HepG2 (cell line): ENCODE measurements around the gene ATF7IP. TPM values are rescaled to one million over a fixed set of nuclear protein-coding genes. Genes with fewer than 3 reads are reported as not detected.
"Not testable (repeated sequence)": the region's sequence is repeated elsewhere in the genome, so short reads cannot be mapped to it uniquely, and the experiment has no call there.

Source experiments
- ATAC-seq: fragments of 200-7000 bp; cut with Tn5 transposase; 3 replicates; pipeline ENCODE4 v1.9.1; 2020; ENCODE audit warnings: mild to moderate bottlenecking, moderate library complexity
- BruUV-seq: library from RNA; stranded (reverse); fragments of 400-500 nt; replicated peaks from 2 replicates; lab custom pipeline; 2021; lab: Mats Ljungman, UMichigan
- CTCF ChIA-PET: fragments of 300-600 bp; formaldehyde crosslinking; extraction: SDS; loops from one replicate; lab custom pipeline; 2021; ENCODE audit warnings: low total read pairs, inconsistent platforms, low intra/inter-chr PET ratio; lab: Yijun Ruan, JAX
- POLR2A ChIA-PET: fragments of 350-600 bp; sonication (Branson Sonifier 250); formaldehyde crosslinking; loops from one replicate; lab custom pipeline; 2020; ENCODE audit warnings: antibody characterized with exemption, inconsistent platforms; lab: Yijun Ruan, JAX
- DNase-seq: peaks from one replicate; pipeline ENCODE4 v3.0.0-alpha.2; 2015; ENCODE audit warnings: low spot score
- FAIRE-seq: peaks from 3 replicates; lab custom pipeline; 2011; peaks lifted over from hg19 to GRCh38; lab: Jason Lieb, UNC
- H2AFZ ChIP-seq: one replicate; pipeline ENCODE4 v1.6.1; 2011; ENCODE audit warnings: low read length, inconsistent platforms
- H3K27ac ChIP-seq: fragments of 300-600 bp; 3 replicates; pipeline ENCODE4 v1.8.0; 2011; ENCODE audit warnings: mixed run types, mild to moderate bottlenecking, mixed read lengths, low read length, inconsistent platforms; ENCODE audit not compliant: insufficient read depth; ENCODE audit errors: extremely low read length
- H3K27me3 ChIP-seq, 2 experiments: fragments of 200-600 bp in 1 of 2; 2 replicates in 1 of 2; 3 replicates in 1 of 2; pipeline versions ENCODE4 v1.6.0 to v1.8.0; 2011; ENCODE audit warnings: low read length in 2 of 2, mild to moderate bottlenecking in 2 of 2, moderate library complexity in 2 of 2, inconsistent platforms in 1 of 2; ENCODE audit not compliant: insufficient read depth in 2 of 2, control insufficient read depth in 1 of 2
- H3K36me3 ChIP-seq, 2 experiments: fragments of 200-600 bp in 1 of 2; replicated peaks in 1 of 2; 2 replicates in 1 of 2; 3 replicates in 1 of 2; pipeline versions ENCODE4 v1.5.1 to v1.8.0; 2011; ENCODE audit warnings: low read length in 2 of 2, inconsistent platforms in 1 of 2; ENCODE audit not compliant: insufficient read depth in 2 of 2, control insufficient read depth in 1 of 2
- H3K4me1 ChIP-seq: 2 replicates; pipeline ENCODE4 v1.5.1; 2012; ENCODE audit warnings: low read length, inconsistent platforms; ENCODE audit not compliant: insufficient read depth
- H3K4me2 ChIP-seq: 2 replicates; pipeline ENCODE4 v1.6.0; 2011; ENCODE audit warnings: low read depth, low read length, inconsistent platforms
- H3K4me3 ChIP-seq, 3 experiments: fragments of 200-600 bp in 1 of 3; sonication (generic), shearing (Covaris generic) in 1 of 3; replicated peaks in 1 of 3; 2 replicates each; pipeline ENCODE4 v1.5.1; 2011 to 2016; ENCODE audit warnings: low read length in 3 of 3, inconsistent platforms in 2 of 3, low read depth in 2 of 3, mild to moderate bottlenecking in 2 of 3, control low read depth in 1 of 3, mixed read lengths in 1 of 3; ENCODE audit not compliant: insufficient read depth in 1 of 3
- H3K79me2 ChIP-seq: one replicate; pipeline ENCODE4 v1.6.1; 2011; ENCODE audit warnings: low read length, inconsistent platforms; ENCODE audit not compliant: insufficient read depth
- H3K9ac ChIP-seq: 2 replicates; pipeline ENCODE4 v1.6.0; 2011; ENCODE audit warnings: mild to moderate bottlenecking, low read depth, low read length, inconsistent platforms; ENCODE audit not compliant: insufficient read depth
- H3K9me3 ChIP-seq: 2 replicates; pipeline ENCODE4 v1.5.1; 2012; ENCODE audit warnings: mild to moderate bottlenecking, low read length
- H4K20me1 ChIP-seq: 2 replicates; pipeline ENCODE4 v1.6.0; 2011; ENCODE audit warnings: inconsistent platforms, mild to moderate bottlenecking, low read length, moderate library complexity; ENCODE audit not compliant: insufficient read depth
- ATF1 ChIP-seq: IDR thresholded peaks from 2 replicates; pipeline ENCODE4 v1.6.1; 2016; ENCODE audit warnings: mild to moderate bottlenecking, control low read depth
- IRF1 ChIP-seq: sonication (generic); formaldehyde crosslinking; IDR thresholded peaks from 2 replicates; pipeline ENCODE4 v1.4.0; 2020; ENCODE audit warnings: low read depth, mild to moderate bottlenecking, missing genetic modification reagents
- NBN ChIP-seq: fragments of 450-650 bp; conservative IDR thresholded peaks from 2 replicates; pipeline ENCODE4 v1.6.1; 2017
- NR2F1 ChIP-seq, 2 experiments: fragments of 450-650 bp in 1 of 2; formaldehyde crosslinking in 1 of 2; IDR thresholded peaks; 2 replicates each; pipeline versions ENCODE4 v1.5.0 to v1.6.1; 2016 to 2020; ENCODE audit warnings: mild to moderate bottlenecking in 1 of 2, missing compliant biosample characterization in 1 of 2, missing genetic modification reagents in 1 of 2, moderate library complexity in 1 of 2
- REPIN1 ChIP-seq: sonication (generic); formaldehyde crosslinking; IDR thresholded peaks from 2 replicates; pipeline ENCODE4 v1.8.0; 2022; ENCODE audit warnings: missing genetic modification reagents, low read depth, mild to moderate bottlenecking, borderline replicate concordance
- RFX1 ChIP-seq: fragments of 450-650 bp; IDR thresholded peaks from 2 replicates; pipeline ENCODE4 v1.6.1; 2017
- SETDB1 ChIP-seq: sonication (generic); formaldehyde crosslinking; IDR thresholded peaks from 2 replicates; pipeline ENCODE4 v1.5.1; 2020; ENCODE audit warnings: missing genetic modification reagents, mild to moderate bottlenecking, borderline replicate concordance
- SSRP1 ChIP-seq: IDR thresholded peaks from 2 replicates; pipeline ENCODE4 v1.6.1; 2016; ENCODE audit warnings: control low read depth
- TEF ChIP-seq: sonication (generic); formaldehyde crosslinking; IDR thresholded peaks from 2 replicates; pipeline ENCODE4 v1.5.0; 2020; ENCODE audit warnings: missing genetic modification reagents
- XRCC5 ChIP-seq: fragments of 200-400 bp; formaldehyde crosslinking; optimal IDR thresholded peaks from 2 replicates; pipeline ENCODE3; 2017; ENCODE audit warnings: mild to moderate bottlenecking, low read length
- ZNF136 ChIP-seq: sonication (generic); formaldehyde crosslinking; IDR thresholded peaks from 2 replicates; pipeline ENCODE4 v1.8.1; 2022; ENCODE audit warnings: low read depth, mild to moderate bottlenecking, moderate library complexity, missing genetic modification reagents
- ZNF24 ChIP-seq: fragments of 450-650 bp; IDR thresholded peaks from 2 replicates; pipeline ENCODE4 v1.6.1; 2017; ENCODE audit warnings: antibody characterized with exemption, mild to moderate bottlenecking
- ZNF281 ChIP-seq: sonication (generic); formaldehyde crosslinking; IDR thresholded peaks from 2 replicates; pipeline ENCODE4 v1.4.0; 2020; ENCODE audit warnings: missing genetic modification reagents, borderline replicate concordance
- ZNF362 ChIP-seq: sonication (generic); formaldehyde crosslinking; IDR thresholded peaks from 2 replicates; pipeline ENCODE4 v1.4.0; 2020; ENCODE audit warnings: missing genetic modification reagents, mild to moderate bottlenecking, borderline replicate concordance
- ZNF367 ChIP-seq: sonication (generic); formaldehyde crosslinking; IDR thresholded peaks from 2 replicates; pipeline ENCODE4 v1.4.0; 2020; ENCODE audit warnings: missing genetic modification reagents, borderline replicate concordance
- ZNF556 ChIP-seq: sonication (generic); formaldehyde crosslinking; IDR thresholded peaks from 2 replicates; pipeline ENCODE4 v1.4.0; 2020; ENCODE audit warnings: mild to moderate bottlenecking, missing genetic modification reagents, borderline replicate concordance
- ZNF577 ChIP-seq: sonication (generic); formaldehyde crosslinking; IDR thresholded peaks from 2 replicates; pipeline ENCODE4 v1.4.0; 2020; ENCODE audit warnings: mild to moderate bottlenecking, low read depth, missing genetic modification reagents, borderline replicate concordance
- WGBS: methylation state at CpG from one replicate; pipeline ENCODE4 v1.1.6; 2017; ENCODE audit warnings: low lambda C conversion rate; 5-methylcytosine and 5-hydroxymethylcytosine counted together
- in situ Hi-C: cut with HindIII; loops from 2 replicates; pipeline ENCODE4 v1.10.0; 2017; ENCODE audit warnings: low pct_unique_long_range_greater_than_20kb; ENCODE audit not compliant: extremely low pct_ligation_motif_present
- intact Hi-C: fragments of 100-400 bp; cut with micrococcal nuclease; formaldehyde crosslinking; loops from one replicate; pipeline ENCODE4 v1.10.0; 2022; ENCODE audit not compliant: unreplicated experiment
- polyA plus RNA-seq, 8 experiments: library from polyadenylated mRNA; depleted of rRNA in 3 of 8; stranded (reverse) in 7 of 8; unstranded in 1 of 8; fragments of >200 nt; fragmentation: Illumina TruSeq in 4 of 8; extraction: Trizol in 4 of 8; gene quantifications; 2 replicates each; pipeline versions ENCODE4 v1.2.1 to v1.2.3, GENCODE V29; 2011 to 2016; ENCODE audit warnings: low read depth in 4 of 8, missing spikeins in 1 of 8, mixed read lengths in 1 of 8; ENCODE audit not compliant: insufficient read depth in 1 of 8
- total RNA-seq, 5 experiments: library from RNA; depleted of rRNA; stranded (reverse); fragments of >200 nt; fragmentation: Illumina TruSeq; extraction: Trizol; gene quantifications; 2 replicates each; pipeline ENCODE4 v1.2.3, GENCODE V29; 2016; ENCODE audit warnings: low read depth in 1 of 5

ATF7IP gene
- total and polyA plus RNA-seq, 2 of the 13 experiments (the other 11 are each of a cell fraction or from before 2014, with no cell fraction given), result 1.8 to 11.8 TPM

- Histone ChIP-seq H3K9me3 (peaks cover 38% of the 10 kb centered on the region), H3K4me3 (no peak overlapping the region), H3K4me2 (no peak overlapping the region), H4K20me1 (no peaks in the 10 kb centered on the region), H3K36me3 (no peaks in the 10 kb centered on the region), H3K27me3 (no peaks in the 10 kb centered on the region), H2AFZ (no peak overlapping the region), H3K4me1 (no peaks in the 10 kb centered on the region), H3K9ac (no peak overlapping the region), H3K27ac (no peak overlapping the region), H3K79me2 (no peaks in the 10 kb centered on the region)
- in situ Hi-C loops (no loop called here), intact Hi-C loops (no loop called here)
- no peak for DNase-seq
- no peak for FAIRE-seq
- no TSS peak for BruUV-seq
- ChIA-PET POLR2A (no interaction called here), CTCF (no interaction called here)
- no peak for ATAC-seq
- no peak for TF ChIP-seq NBN
- TF ChIP-seq ATF1, result no peak
- TF ChIP-seq SETDB1 (CRISPR knock-in tag), result no peak
- TF ChIP-seq TEF, result no peak
- no peak for TF ChIP-seq ZNF24
- TF ChIP-seq ZNF556 (CRISPR knock-in tag), result no peak
- TF ChIP-seq RFX1, result no peak
- TF ChIP-seq REPIN1 (CRISPR knock-in tag), result no peak
- no peak for TF ChIP-seq ZNF281 (CRISPR knock-in tag)
- TF ChIP-seq SSRP1 (CRISPR knock-in tag), result no peak
- TF ChIP-seq IRF1, result no peak
- no peak for TF ChIP-seq XRCC5
- TF ChIP-seq ZNF362, result no peak
- no peak for TF ChIP-seq ZNF577 (CRISPR knock-in tag)
- no peak for TF ChIP-seq ZNF367 (CRISPR knock-in tag)
- TF ChIP-seq ZNF136 (CRISPR knock-in tag), result no peak
- TF ChIP-seq NR2F1 (CRISPR knock-in tag; IDR thresholded peaks at IDR 0.05), result no peak
Measured at GRCh38 chr12:14340371-14340770, 25.1 kb upstream of the ATF7IP start.

GRCh38 chr12:14351524-14351923 lies 14.0 kb upstream of the ATF7IP start:
- intact Hi-C loops, FAIRE-seq, CTCF ChIA-PET: not testable (repeated sequence)

More at GRCh38 chr12:14351524-14351923, 14.0 kb upstream of the ATF7IP start:
- H2AFZ ChIP-seq, H3K27me3 ChIP-seq, H3K4me1 ChIP-seq, DNase-seq, H3K9ac ChIP-seq, H3K4me3 ChIP-seq, H4K20me1 ChIP-seq, H3K79me2 ChIP-seq, H3K36me3 ChIP-seq, POLR2A ChIA-PET, H3K4me2 ChIP-seq, in situ Hi-C loops, BruUV-seq, H3K27ac ChIP-seq, ATAC-seq: not testable (repeated sequence)
- H3K9me3 ChIP-seq, result peaks cover 43% of the 10 kb centered on the region
- WGBS, result 26% methylated on average over 4 of the region's 4 CpGs
